NCI-H82 (cell line): ENCODE data around the gene EMC8.
A peak's percentile ranks its signal among the peaks of the same experiment; 100 is the strongest.

ENCODE experiments used
- DNase-seq: peaks from one replicate; lab custom pipeline; 2025; lab: John Stamatoyannopoulos, UW

EMC8 gene

DNA sequence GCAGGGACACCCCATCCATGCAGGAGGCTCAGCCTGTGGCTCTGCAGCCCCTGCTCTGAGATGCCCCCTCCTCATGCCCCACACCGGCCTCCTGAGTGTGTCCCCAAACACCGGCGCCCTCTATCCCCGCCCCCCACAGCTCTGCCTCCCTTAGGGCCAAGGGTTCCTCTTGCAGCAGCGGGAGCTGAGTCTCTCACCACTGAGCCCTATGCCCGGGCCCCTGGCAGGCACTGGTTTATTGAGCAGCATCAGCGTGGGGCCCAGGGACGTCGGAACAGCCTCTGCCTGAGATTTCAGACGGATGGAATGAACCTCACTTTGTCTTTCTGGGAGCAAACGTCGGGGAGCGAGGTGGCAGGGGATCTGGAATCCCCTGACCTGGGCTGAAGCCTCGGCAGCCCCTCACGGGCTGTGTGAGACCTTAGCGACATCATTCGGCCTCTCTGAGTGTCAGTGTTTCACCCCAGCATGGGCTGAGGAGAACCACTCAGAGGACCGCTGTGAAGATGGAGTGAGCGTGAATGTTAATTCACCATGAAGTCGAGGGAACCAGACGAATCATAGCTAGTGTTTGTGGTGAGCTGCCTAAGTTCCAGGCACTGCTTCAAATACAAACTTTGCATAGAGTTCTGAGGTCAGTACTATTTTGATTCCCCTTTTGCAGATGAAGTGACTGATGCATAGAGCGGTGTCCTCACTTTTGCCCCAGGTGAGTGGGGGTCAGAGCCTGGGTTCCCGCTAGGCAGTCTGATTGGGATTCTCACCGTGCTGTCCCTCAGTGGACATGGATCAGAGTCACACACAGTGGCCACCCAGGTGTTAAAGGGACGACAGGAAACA, 43.2 kb downstream of the EMC8 start:
- no peak for DNase-seq

DNA sequence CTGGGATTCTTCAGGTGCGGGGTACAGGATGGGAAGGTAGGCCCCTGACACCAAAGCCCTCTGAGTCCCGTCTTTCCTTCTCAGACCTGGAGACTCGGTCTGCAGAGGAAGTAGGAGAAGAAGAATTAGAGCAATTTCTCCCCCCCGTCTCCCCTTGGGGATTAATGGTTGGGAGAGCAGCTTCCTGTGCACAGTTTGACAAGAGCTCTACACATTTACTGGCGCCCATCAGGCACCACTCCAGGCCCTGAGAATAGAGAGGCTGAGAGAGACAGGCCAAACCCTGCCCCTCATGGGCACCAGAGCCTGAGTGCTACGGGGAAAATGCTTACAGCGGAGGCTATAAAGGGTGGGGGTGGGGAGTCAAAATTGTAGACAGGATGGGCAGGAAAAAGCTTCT, 44.9 kb downstream of the EMC8 start:
- peak; percentile 31 for DNase-seq

DNA sequence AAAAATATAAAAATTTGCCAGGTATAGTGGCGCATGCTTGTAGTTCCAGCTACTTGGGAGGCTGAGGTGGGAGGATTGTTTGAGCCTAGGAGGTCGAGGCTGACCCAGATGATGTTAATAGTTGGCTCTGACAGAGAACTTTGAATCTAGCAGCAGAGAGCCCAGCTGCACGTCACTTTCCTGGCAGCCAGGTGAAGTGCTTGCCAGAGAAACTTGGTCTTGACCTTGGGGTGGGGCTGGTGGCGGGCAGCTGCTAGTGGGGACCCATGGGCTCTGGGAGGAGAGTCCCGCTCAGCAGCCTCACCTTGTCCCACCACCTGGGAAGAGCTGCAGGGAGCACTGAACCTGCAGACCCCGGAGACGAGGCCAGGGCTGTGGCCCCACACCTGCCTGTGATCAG, 45.4 kb downstream of the EMC8 start:
- DNase-seq: no peak

DNA sequence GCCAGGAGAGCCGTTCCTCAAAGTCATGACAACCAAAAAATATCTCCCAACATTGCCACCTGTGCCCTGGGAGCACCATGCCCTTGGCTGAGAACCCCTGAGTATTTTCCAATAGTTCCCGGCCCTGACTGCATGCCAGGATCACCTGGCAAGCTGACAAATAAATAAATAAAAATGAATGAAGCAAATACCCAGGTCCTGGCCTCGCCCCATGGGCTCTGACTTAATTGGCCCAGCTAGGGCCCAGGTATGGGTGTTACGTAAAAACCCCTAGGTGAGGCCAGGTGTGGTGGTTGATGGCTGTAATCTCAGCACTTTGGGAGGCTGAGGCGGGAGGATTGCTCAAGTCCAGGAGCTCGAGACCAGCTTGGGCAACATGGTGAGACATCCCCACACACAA, 45.8 kb downstream of the EMC8 start:
- DNase-seq: no peak

DNA sequence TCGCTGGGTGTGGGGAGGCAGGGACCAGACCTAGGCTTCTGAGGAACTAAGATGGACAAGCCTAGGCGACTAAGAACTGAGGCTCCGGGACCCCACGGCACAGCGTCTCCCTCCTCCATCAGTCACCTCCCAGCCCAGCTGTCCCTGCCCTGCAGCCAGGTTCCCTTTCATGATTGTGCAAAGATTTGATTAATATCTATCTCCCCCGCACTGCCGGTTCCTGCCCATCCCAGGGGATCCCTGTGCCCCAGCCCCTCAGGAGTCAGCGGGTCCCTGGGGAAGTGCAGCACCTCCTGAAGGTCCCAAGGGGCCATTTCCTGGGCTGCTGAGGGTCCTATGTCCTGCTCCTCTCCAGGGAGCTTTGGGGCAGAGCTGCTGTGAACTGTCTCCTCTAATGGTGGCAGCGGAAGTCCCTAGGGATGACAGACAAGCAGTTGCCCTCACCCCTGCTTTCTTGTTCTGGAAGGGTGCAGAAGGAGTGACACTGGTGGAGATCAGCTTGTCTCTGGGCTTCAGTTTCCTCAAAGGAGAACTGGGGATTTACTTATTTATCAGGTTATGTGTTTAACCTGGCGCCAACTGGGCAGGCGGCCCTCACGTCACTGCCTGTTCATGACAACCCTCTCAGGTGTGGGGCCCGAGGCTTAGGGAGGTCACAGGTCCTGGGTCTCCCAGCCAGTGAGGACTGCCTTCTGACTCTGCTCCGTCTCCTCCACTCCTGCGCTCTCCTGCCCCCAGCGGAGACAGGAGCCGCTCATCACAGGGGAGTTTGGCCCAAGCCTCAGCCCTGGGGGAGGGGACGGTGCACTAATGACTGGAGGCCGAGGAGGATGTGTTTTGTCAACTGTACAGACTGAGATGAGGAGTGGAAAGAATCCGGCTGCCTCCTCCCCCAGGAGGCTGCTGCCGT, 46.6 kb downstream of the EMC8 start:
- DNase-seq: peak; percentile 80

DNA sequence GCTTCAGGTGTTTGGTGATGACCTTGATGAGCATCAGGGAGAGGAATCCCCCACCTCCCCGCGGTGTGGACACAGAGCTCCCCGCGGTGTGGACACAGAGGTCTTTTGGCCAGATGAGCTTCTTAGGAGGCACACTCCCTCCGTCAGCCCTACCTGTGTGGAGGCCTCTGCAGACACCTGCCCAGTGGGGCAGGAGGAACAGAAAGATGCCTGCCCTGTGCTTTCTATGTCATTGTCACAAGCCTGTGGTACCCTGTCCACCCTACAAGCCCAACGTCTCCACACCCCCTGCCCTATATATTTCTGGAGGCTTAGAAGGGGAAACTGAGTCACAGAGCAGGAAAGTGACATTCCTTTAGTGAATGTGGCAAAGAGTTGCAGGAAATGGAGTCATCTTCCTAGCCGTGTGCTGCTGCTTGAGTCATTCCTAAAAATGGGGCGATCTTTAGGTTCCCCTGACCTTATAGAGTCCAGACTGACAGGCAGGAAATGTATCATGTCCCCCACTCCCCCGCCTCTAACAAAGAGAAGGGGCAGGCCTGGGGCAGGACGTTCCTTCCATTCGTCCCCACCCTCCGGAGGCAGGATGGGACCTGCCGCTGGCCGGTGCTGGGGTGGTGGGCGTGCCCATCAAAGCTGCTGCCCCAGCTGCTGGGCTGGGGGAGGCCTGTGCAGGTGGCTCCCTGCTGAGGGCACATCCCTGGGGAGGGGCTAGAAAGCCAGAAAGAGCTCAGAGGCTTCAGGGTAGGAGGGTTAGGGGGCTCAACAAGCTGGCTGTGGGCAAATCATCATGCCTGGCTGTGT, 47.4 kb downstream of the EMC8 start:
- DNase-seq: no peak

DNA sequence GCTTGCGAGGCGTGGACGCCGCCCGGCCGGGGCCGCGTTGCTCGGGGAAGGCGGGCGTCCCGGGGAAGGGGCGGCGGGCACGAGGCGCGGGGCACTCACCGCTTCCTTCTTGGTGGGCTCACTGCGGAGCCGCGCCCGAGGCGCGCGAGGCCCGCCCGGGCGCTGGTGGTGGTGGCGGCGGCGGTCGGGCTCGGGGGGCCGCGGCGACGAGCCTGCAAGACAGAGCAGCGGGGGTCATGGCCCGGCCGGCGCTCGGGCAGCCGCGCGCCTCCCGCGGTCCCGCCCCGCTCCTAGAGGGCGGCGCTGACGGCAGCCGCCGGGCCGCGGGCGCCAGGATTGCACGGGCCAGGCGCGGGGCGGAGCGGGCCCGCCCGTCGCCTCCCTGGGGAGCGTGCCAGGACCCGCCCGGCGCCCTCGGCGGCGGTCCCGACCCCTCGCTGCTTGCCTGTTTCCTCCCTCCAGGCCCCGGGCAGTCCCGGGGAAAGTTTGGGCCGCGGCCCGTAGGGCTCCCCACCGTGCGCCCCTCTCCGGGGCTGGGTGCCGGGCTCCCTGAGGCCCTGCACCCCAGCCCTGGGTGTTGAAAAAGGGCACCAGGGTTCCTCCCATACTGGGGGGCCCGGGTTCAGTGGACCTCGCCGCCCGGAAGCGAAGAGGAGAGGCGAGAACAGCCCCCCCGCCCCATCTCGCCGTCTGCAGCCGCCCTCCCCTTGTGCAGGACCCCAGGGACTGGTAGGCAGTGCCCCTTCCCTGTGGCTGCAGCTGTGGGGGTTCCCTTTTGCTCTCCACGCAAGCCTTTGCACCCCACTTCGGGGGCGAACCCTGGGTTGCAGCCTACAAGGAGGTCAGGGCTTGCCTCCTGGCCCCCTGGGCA, 48.3 kb downstream of the EMC8 start, which contains the start of gene C16orf74:
C16orf74 (minus strand) TSS at position 270 of the 871 bp plus-strand sequence. CDS start 15,879 bp downstream, outside the sequence.
- peak; percentile 31 for DNase-seq

DNA sequence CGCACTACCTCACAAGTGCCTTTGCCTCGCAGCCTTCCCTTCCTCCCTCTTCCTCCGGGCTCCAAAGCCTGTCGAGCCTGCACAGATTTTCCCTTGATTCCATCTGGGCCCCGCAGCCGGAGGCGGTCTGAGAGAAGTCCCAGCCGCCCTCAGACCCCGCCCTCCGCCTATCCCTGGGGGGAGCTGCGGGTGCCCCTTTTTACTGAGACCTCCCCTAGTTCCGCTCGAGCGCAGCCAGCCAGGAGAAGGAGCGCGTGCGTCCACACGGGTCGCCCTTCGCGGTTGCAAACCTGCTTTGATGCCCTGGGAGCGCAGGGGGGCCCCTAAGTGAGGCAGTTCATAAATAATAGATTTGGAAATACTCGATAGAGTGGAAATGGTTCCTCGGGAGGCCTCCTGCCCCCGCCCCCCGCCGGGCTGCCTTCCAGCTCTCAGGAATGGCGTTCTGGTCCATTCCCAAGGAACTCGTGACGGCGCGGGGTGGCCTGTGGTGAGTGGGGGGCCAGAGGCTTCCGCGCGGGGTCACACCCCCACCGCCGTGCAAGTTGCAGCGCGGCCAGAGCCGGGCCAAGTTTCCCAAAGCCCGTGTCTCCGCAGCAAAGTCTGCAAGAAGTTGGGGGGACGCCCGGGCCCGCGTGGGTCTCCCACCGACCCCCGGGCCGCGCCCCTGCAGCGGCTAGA, 49.1 kb downstream of the EMC8 start:
- peak; percentile 41 for DNase-seq

DNA sequence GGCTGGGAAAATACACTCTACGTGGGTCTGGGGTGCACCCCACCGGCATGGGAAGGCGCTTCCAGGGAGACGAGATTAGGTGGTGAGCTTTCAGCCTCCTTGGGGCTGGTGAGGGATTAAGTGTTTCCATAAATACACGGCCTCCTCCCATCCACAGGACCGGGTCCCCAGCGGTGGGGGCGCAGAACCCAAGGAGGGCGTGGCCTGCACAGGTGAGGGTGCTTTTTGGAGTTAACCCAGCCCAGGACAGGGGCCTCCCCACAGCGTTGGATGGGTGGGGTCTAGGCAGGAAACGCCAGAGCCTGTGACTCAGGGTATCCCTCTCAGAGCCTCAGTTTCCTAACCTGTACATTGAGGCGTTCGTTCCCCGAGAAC, 49.6 kb downstream of the EMC8 start:
- peak; percentile 32 for DNase-seq

DNA sequence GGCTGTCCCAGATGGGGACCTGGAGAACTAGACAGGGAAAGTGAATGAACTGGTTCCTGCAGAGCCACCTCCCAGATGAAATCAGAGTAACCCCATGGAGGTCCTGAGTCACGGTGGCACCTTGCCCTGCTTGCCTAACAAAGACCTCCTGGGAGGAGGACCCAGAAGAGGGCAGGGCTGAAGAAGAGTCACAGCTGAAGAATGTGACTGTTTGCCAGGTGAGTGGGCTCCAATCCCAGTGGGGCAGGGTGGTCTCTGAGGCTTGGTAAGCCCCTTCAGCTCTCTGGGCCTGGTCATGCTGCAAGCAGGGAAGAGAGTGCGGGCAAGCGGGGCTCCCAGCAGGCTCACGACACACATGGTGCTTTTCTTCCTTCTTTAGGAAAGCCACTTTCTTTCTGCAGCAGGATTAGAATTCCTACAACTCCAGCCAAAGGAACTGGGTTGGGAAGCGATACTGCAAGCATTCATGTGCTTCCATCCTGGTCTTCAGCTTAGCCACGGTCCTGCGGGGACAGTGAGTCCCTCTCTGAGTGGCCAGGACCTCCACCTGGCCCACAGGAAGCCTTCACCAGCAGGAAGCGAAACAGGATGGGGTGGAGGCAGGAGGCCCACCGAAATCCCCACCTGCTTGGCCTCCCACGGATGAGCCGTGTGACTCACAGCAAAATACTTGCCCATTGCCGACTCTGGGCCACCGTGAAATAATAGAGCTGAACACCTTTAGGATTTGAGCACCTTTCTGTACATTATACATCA, 52.7 kb downstream of the EMC8 start:
- no peak for DNase-seq

DNA sequence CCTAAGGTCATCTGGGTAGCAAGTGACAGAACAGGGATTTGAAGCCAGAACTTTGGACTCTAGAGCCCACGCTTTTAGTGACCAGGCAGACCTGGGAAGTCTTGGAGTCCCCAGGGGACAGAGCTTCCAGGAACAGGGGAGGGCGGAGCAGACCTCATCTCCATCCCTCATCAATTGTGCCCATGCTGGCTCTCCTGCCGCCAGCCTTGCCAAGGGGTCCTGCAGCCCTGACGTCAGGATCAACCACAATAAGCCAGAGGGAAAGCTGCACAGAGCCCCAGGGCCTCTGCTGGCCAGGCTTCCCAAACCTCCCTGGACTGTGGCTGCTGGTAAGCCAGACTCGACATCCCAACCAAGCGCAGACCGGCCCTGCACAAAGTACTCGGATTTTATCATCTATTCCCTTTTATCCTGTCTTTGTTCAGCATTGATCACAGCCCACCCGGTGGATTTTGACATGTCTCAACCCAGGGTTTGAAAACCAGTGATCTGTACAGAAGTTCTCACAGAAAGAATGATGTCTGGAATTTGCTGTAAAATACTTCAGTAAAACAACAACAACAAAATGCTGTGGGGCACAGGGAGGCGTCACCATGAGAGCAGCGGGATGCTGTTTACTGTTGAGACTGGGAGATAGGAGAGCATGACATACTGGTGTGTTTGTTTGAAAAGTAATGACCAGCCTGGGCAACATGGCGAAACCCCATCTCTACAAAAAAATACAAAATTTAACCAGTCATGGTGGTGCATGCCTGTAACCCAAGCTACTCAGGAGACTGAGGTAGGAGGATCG, 60.2 kb downstream of the EMC8 start:
- no peak for DNase-seq

DNA sequence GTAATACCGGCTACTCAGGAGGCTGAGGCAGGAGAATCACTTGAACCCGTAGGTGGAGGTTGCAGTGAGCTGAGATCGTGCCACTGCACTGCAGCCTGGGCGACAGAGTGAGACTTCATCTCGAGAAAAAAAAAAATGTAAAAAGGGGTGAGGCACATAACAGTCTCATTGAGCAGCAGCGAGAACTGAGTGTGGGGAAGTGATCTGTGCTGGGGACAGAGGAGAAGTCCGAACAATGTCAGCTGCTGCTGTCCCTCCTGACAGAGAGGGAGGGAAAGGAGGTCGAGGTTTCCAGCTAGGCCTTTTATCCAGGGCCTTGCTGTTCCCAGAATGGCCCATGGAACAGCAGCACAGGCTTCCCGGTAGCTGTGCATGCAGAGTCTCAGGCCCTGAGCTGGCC, 62.4 kb downstream of the EMC8 start:
- no peak for DNase-seq

DNA sequence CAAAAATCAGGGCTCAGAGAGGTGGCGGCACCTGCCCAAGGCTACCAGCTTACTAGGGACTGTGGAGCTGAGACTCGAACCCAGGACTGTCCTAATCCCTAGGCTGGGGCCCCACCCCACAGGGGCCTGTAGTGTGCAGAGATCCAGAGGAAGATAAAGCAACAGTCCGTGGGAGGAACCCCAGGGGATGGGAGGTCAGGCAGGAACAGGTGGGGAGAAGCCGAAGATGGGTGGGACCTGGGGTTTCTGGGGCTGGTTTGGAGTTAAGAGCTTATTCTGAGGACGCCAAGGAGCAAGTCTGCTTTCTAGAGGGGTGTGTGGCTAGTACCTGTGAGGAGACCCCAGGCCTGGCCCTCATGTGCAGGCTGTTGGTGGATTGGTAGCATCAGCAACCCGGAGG, 63.4 kb downstream of the EMC8 start:
- no peak for DNase-seq

DNA sequence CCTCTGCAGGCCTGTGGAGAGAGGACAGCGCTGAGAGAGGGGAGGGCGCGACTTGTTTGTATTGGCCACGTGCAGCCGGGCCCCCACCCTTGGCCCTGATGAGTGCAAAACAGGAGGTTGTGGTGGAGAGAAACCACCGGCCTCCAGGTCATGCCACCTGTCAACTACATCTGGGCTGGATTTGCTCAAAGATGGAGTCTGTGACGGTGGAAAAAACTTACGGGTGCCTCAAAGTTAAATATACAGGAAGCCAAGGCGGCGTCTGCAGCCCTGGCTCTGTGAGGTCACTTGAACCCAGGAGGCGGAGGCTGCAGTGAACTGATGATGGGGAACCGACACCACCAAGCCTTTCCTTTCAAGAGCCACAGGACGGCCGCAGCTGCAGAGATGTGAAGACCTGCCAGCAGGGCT, 64.1 kb downstream of the EMC8 start:
- no peak for DNase-seq

DNA sequence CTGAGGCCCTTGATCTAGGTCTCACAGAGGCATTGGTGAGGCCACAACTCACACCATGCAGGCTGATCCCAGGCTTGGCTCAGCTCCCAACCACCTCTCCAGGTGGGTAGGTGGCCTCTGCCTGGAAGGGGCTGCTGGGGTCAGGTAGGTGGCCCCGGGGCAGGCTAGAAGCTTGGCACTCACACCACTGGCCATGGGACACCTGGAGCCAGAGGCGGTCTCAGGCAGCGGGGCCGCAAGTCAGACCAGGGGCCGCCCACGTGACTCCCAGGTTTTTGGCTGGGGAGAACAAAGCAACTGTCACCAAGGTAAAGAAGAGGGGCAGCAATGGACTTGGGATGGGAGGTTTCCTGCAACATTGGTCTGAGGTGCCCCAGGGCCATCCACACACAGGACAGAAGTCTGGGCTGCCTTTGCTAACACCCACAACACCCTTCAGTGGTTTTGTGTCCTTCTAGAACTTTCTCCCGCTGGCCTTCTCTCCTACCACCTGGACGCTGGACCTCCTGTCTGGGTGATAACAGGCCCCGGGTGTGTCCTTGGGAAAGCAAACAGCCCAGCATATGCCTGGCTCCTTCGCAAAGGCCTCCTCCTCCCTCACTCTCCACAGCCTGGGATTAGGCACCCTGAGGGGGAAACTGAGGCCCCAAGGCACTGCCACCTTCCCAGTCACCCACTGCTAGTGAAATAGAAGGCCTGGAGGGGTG, 64.9 kb downstream of the EMC8 start:
- DNase-seq: no peak

DNA sequence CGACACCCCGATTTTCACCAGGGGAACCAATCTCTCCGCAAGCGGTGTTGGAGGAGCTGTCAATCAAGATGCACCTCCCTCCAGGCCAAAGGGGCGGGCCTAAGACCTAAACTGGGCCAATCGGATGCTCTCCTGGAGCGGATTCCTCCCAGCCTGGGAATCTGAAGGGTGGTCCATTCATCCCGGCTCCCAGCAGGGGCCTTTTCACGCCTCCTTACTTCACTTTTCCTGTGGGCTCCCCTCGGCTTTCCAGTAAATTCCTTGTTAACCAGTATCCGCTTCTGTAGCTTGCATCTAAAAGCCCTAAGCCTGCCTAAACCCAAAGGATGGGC, 65.5 kb downstream of the EMC8 start:
- DNase-seq: peak; percentile 71

DNA sequence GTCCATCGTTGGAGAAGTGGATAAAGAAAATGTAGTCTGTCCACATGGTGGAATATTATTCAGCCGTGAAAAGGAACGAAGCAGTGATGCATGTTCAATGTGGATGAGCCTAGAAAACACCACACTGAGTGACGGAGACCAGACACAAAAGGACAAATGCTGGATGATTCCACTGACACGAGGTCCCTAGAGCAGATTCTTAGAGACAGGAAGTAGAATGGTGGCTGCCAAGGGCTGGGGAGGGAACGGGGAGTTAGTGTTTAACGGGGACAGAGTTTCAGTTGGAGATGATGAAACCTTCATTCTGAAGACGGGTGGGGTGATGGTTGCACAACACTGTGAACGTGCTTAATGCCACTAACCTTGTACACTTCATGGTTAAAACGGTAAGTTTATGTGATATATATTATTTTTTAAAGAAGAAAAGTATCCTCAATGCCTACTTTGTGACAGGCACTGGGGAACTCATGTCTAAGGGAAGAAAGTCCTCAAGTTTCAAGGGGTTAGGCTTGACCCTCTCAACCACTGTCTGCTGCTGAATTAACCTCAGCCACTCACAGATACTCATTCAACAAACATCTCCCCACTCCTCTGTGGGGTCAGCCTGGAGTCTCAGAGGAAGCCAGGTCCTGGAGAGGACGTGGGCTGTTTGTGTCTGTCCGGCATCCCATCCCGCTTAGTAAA, 66.0 kb downstream of the EMC8 start:
- no peak for DNase-seq

DNA sequence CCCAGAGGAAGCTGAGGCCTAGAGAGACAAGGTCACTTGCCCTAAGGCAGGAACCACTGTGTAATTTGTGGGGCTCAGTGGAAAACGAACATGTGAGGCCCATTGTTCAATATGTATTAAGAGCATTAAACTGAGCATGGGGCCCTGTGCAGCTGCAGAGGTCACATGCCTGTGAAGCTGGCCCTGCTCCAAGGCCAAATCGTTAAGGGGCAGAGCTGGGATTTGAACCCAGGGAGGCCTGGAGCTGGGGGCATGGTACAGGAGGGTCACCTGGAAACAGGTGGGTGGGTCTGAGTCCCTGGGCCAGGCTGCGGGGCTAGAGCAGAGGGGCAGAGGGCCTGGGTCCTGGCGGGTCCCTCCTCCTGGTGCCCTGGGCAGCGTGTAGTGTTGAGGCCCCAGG, 68.2 kb downstream of the EMC8 start:
- peak; percentile 50 for DNase-seq
